Gastroesophageal sphincter (tissue), 4 donors: ENCODE results near the gene PJVK. TPM values are rescaled to one million over a fixed set of nuclear protein-coding genes. Genes with fewer than 3 reads are reported as not detected.

ENCODE experiments used
- ATAC-seq: fragments of 150-250 bp; one replicate; pipeline ENCODE4 v1.9.1; 2016; ENCODE audit warnings: mild to moderate bottlenecking, moderate library complexity
- H3K27ac ChIP-seq, 4 donors: fragments of 200-600 bp; sonication (generic) in 3 of 4; 1 replicate in 3 of 4; 2 replicates in 1 of 4; pipeline ENCODE4 v1.5.1; 2016 to 2019
- H3K27me3 ChIP-seq: fragments of 200-600 bp; sonication (generic); one replicate; pipeline ENCODE4 v1.5.1; 2019
- H3K36me3 ChIP-seq, 2 donors: fragments of 200-600 bp; sonication (generic); one replicate each; pipeline ENCODE4 v1.5.1; 2019; ENCODE audit warnings: control low read depth in 1 of 2
- H3K4me1 ChIP-seq, 3 donors: fragments of 200-600 bp; sonication (generic); 1 replicate in 2 of 3; 2 replicates in 1 of 3; pipeline ENCODE4 v1.5.1; 2016 to 2019; ENCODE audit warnings: control low read depth in 2 of 3
- H3K4me3 ChIP-seq, 2 donors: fragments of 200-600 bp; sonication (generic); one replicate each; pipeline ENCODE4 v1.5.1; 2019; ENCODE audit warnings: mild to moderate bottlenecking in 1 of 2, moderate library complexity in 1 of 2
- H3K9me3 ChIP-seq, 3 donors: fragments of 200-600 bp; sonication (generic); one replicate each; pipeline ENCODE4 v1.5.1; 2017 to 2019; ENCODE audit warnings: control low read depth in 2 of 3
- CTCF ChIP-seq, 4 experiments: fragments of 200-600 bp in 2 of 4; fragments of 450-650 bp in 2 of 4; sonication (generic) in 1 of 4; IDR thresholded peaks; one replicate each; pipeline ENCODE4 v1.5.1; 2017 to 2019; ENCODE audit warnings: antibody characterized with exemption in 4 of 4, mild to moderate bottlenecking in 2 of 4, moderate library complexity in 2 of 4
- EP300 ChIP-seq: sonication (generic); formaldehyde crosslinking; IDR thresholded peaks from one replicate; pipeline ENCODE4 v1.6.1; 2017; ENCODE audit warnings: antibody characterized with exemption, mild to moderate bottlenecking
- POLR2A ChIP-seq, 2 donors: fragments of 450-650 bp; IDR thresholded peaks; one replicate each; pipeline ENCODE4 v1.6.1; 2017; ENCODE audit warnings: antibody characterized with exemption in 2 of 2, mild to moderate bottlenecking in 2 of 2, moderate library complexity in 1 of 2
- POLR2AphosphoS5 ChIP-seq: sonication (generic); formaldehyde crosslinking; IDR thresholded peaks from one replicate; pipeline ENCODE4 v1.6.1; 2017; ENCODE audit warnings: antibody characterized with exemption
- WGBS, 2 donors: methylation state at CpG; one replicate each; pipeline ENCODE4 v1.1.5; 2018; ENCODE audit warnings: low coverage in 1 of 2; 5-methylcytosine and 5-hydroxymethylcytosine counted together
- total RNA-seq, 4 donors: library from RNA; depleted of rRNA; stranded (reverse); fragments of >200 nt; gene quantifications; one replicate each; pipeline ENCODE4 v1.1.0, GENCODE V29; 2016

PJVK gene
- total RNA-seq, 4 donors from 2014 or later = 2.9 to 4.7 (median 3.9) TPM

- TF ChIP-seq EP300 (no peak), POLR2A (IDR thresholded peaks at IDR 0.05) (no peak), CTCF (IDR thresholded peaks at IDR 0.05) (no peak), POLR2AphosphoS5 (no peak)
- no peak overlapping the region for H3K27ac ChIP-seq
- peaks cover 0 to 70% of the 10 kb centered on the region in 2 donors for H3K36me3 ChIP-seq
- no peak overlapping the region for H3K4me3 ChIP-seq
- WGBS, 2 donors = 85 to 98% methylated on average over 4 to 6 of the region's 6 CpGs
- no peaks in the 10 kb centered on the region for H3K4me1 ChIP-seq
- no peaks in the 10 kb centered on the region for H3K27me3 ChIP-seq
- H3K9me3 ChIP-seq = no peaks in the 10 kb centered on the region
- no peak for ATAC-seq
Observed at GRCh38 chr2:178510384-178510783, 59.2 kb downstream of the PJVK start.

Other genes with a start within 250 kb of the PJVK start
- 10 to 100 TPM; 72.2 to 89.9 (median 82.4) TPM for gene PRKRA, start 203 bp upstream of the PJVK start, total RNA-seq
- gene FKBP7, start 27.2 kb downstream of the PJVK start, total RNA-seq = 10 to 100 TPM in 2 of 4 donors, 1 to 10 TPM in 2; 7.3 to 21.9 (median 12.6) TPM
- gene PLEKHA3, start 29.1 kb downstream of the PJVK start, total RNA-seq = 10 to 100 TPM; 21.4 to 35.6 (median 31.8) TPM